Neuronal stem cell (in vitro differentiated cells): ENCODE results near the gene AFF4.

ENCODE experiments used
- DNase-seq: peaks from one replicate; pipeline ENCODE4 v3.0.0-alpha.2; 2013; ENCODE audit warnings: low spot score
- H2AFZ ChIP-seq: one replicate; pipeline ENCODE4 v1.6.1; 2013; ENCODE audit warnings: mild to moderate bottlenecking, low read length, inconsistent platforms
- H2AK5ac ChIP-seq: 2 replicates; pipeline ENCODE4 v1.6.1; 2013; ENCODE audit warnings: low read depth, mild to moderate bottlenecking, inconsistent platforms, low read length, moderate library complexity, mixed read lengths
- H2BK120ac ChIP-seq: 2 replicates; pipeline ENCODE4 v1.6.1; 2013; ENCODE audit warnings: low read depth, mild to moderate bottlenecking, inconsistent platforms, low read length, moderate library complexity, mixed read lengths
- H2BK12ac ChIP-seq: one replicate; pipeline ENCODE4 v1.6.1; 2013; ENCODE audit warnings: low read length, inconsistent platforms
- H2BK15ac ChIP-seq: 2 replicates; pipeline ENCODE4 v1.6.1; 2013; ENCODE audit warnings: mild to moderate bottlenecking, low read length, inconsistent platforms, mixed read lengths
- H2BK5ac ChIP-seq: one replicate; pipeline ENCODE4 v1.6.1; 2013; ENCODE audit warnings: inconsistent platforms, mild to moderate bottlenecking, low read length, moderate library complexity
- H3K14ac ChIP-seq: one replicate; pipeline ENCODE4 v1.6.1; 2013; ENCODE audit warnings: low read length, inconsistent platforms
- H3K18ac ChIP-seq: 2 replicates; pipeline ENCODE4 v1.6.1; 2013; ENCODE audit warnings: low read length, inconsistent platforms
- H3K23ac ChIP-seq: 2 replicates; pipeline ENCODE4 v1.6.1; 2013; ENCODE audit warnings: low read depth, mild to moderate bottlenecking, mixed read lengths, low read length, inconsistent platforms; ENCODE audit not compliant: poor library complexity
- H3K27ac ChIP-seq: replicated peaks from 3 replicates; pipeline ENCODE4 v1.5.1; 2013; ENCODE audit warnings: low read length, inconsistent platforms
- H3K27me3 ChIP-seq, 3 experiments: 2 replicates each; pipeline ENCODE4 v1.6.1; 2013; ENCODE audit warnings: low read length in 3 of 3, mild to moderate bottlenecking in 2 of 3, inconsistent platforms in 1 of 3, low read depth in 1 of 3, mixed read lengths in 1 of 3, moderate library complexity in 1 of 3; ENCODE audit not compliant: control insufficient read depth in 3 of 3, insufficient read depth in 3 of 3
- H3K36me3 ChIP-seq, 2 donors: replicated peaks in 1 of 2; 2 replicates each; pipeline ENCODE4 v1.6.1; 2013; ENCODE audit warnings: low read length in 2 of 2; ENCODE audit not compliant: control insufficient read depth in 2 of 2, insufficient read depth in 2 of 2
- H3K4ac ChIP-seq: 2 replicates; pipeline ENCODE4 v1.6.1; 2013; ENCODE audit warnings: inconsistent platforms, mild to moderate bottlenecking, low read length, moderate library complexity
- H3K4me1 ChIP-seq, 2 donors: 1 replicate in 1 of 2; 2 replicates in 1 of 2; pipeline ENCODE4 v1.6.1; 2013; ENCODE audit warnings: low read length in 2 of 2, low read depth in 1 of 2; ENCODE audit not compliant: control insufficient read depth in 2 of 2, insufficient read depth in 1 of 2
- H3K4me2 ChIP-seq: one replicate; pipeline ENCODE4 v1.6.1; 2013; ENCODE audit warnings: mild to moderate bottlenecking, low read length, inconsistent platforms; ENCODE audit not compliant: insufficient read depth, poor library complexity, severe bottlenecking
- H3K4me3 ChIP-seq, 2 donors: 2 replicates each; pipeline ENCODE4 v1.5.1; 2013; ENCODE audit warnings: low read length in 2 of 2, mild to moderate bottlenecking in 2 of 2, inconsistent platforms in 1 of 2, moderate library complexity in 1 of 2
- H3K79me1 ChIP-seq: one replicate; pipeline ENCODE4 v1.6.1; 2013; ENCODE audit warnings: low read depth, mild to moderate bottlenecking, inconsistent platforms, low read length, moderate library complexity
- H3K9ac ChIP-seq: one replicate; pipeline ENCODE4 v1.6.1; 2013; ENCODE audit warnings: mild to moderate bottlenecking, low read depth, low read length, inconsistent platforms; ENCODE audit not compliant: poor library complexity
- H3K9me3 ChIP-seq, 2 donors: replicated peaks in 1 of 2; 2 replicates each; pipeline versions ENCODE3 to v1.6.1; 2013; ENCODE audit warnings: low read length in 2 of 2, mild to moderate bottlenecking in 2 of 2, inconsistent platforms in 1 of 2, low read depth in 1 of 2, mixed read lengths in 1 of 2, moderate library complexity in 1 of 2; ENCODE audit not compliant: control insufficient read depth in 2 of 2, insufficient read depth in 1 of 2
- H4K8ac ChIP-seq: one replicate; pipeline ENCODE4 v1.6.1; 2013; ENCODE audit warnings: low read depth, mild to moderate bottlenecking, inconsistent platforms, low read length, moderate library complexity
- H4K91ac ChIP-seq: one replicate; pipeline ENCODE4 v1.6.1; 2013; ENCODE audit warnings: low read length, low read depth, mild to moderate bottlenecking, inconsistent platforms; ENCODE audit not compliant: poor library complexity
- WGBS, 2 donors: extraction: QIAGEN DNeasy Blood & Tissue Kit; methylation state at CpG; one replicate each; pipeline ENCODE4 v1.1.7; 2013; ENCODE audit warnings: missing lambda C conversion rate in 2 of 2, mixed read lengths in 1 of 2; ENCODE audit not compliant: insufficient read length in 2 of 2, insufficient replicate concordance in 1 of 2; ENCODE audit errors: extremely low coverage in 2 of 2; 5-methylcytosine and 5-hydroxymethylcytosine counted together

Gene AFF4

DNA sequence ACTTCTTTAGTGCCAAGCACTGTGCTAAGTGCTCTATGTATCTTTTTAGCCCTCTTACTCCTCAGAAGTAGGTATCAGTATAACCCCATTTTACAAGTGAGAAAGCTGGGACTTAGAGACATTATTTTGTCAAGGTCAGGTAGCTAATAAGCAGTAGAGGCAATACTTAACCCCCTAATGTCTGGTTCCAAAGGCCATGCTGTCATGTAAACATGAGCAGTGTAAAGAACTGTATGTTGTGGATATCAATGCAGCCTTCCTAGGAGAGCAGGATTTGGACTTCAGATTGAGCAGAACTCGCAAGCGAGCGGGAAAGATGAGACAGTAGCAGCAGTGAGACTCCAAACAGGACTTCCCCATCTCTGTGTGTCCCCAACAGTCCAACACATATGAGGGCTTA lies 129.4 kb downstream of the AFF4 start:
- Histone ChIP-seq H3K36me3 (no peaks in the 10 kb centered on the region), H3K14ac (no peak overlapping the region), H3K27ac (no peak overlapping the region), H2AFZ (no peak overlapping the region), H2BK12ac (no peak overlapping the region), H3K79me1 (peaks cover 2% of the 10 kb centered on the region), H3K27me3 (peaks cover 3 to 80% (median 23%) of the 10 kb centered on the region in 3 experiments), H2BK15ac (no peak overlapping the region), H3K4me2 (no peak overlapping the region), H3K4me1 (no peaks in the 10 kb centered on the region), H4K91ac (no peak overlapping the region), H3K9me3 (no peaks in the 10 kb centered on the region), H3K4ac (no peak overlapping the region), H2BK5ac (no peak overlapping the region), H3K9ac (no peak overlapping the region), H4K8ac (no peak overlapping the region), H2BK120ac (no peak overlapping the region), H2AK5ac (no peak overlapping the region), H3K4me3 (no peak overlapping the region), H3K23ac (no peak overlapping the region), H3K18ac (no peak overlapping the region)
- DNase-seq: no peak
- WGBS, 2 donors: no CpG with 5 or more reads among the region's 3 CpGs

DNA sequence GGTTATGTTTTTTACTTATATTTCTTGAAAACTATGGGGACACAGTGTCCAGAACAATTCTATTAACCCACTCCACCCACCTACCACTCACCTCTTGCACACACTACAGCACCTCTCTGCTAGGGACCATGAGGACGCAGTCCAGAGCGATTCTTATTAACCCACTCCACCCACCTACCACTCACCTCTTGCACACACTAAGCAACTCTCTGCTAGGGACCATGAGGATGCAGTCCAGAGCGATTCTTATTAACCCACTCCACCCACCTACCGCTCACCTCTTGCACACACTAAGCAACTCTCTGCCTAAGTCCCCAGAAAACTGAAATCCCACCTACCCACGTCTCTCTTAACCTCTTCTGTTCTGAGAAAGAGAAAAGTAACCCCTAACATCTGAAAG lies 130.8 kb downstream of the AFF4 start:
- no peak overlapping the region for H2BK15ac ChIP-seq
- H2BK12ac ChIP-seq: no peak overlapping the region
- no peaks in the 10 kb centered on the region for H3K36me3 ChIP-seq
- WGBS, 2 donors: no CpG with 5 or more reads among the region's 5 CpGs
- no peaks in the 10 kb centered on the region for H3K4me1 ChIP-seq
- DNase-seq: no peak
- H3K4me3 ChIP-seq: no peak overlapping the region
- no peak overlapping the region for H2AK5ac ChIP-seq
- H3K4me2 ChIP-seq: no peak overlapping the region
- no peak overlapping the region for H3K4ac ChIP-seq
- no peak overlapping the region for H3K18ac ChIP-seq
- no peak overlapping the region for H3K23ac ChIP-seq
- no peak overlapping the region for H3K9ac ChIP-seq
- no peak overlapping the region for H2AFZ ChIP-seq
- H3K9me3 ChIP-seq: no peaks in the 10 kb centered on the region
- peaks cover 3% of the 10 kb centered on the region for H3K79me1 ChIP-seq
- no peak overlapping the region for H2BK120ac ChIP-seq
- no peak overlapping the region for H3K14ac ChIP-seq
- H3K27me3 ChIP-seq: peaks cover 3 to 80% (median 38%) of the 10 kb centered on the region in 3 experiments
- no peak overlapping the region for H3K27ac ChIP-seq
- no peak overlapping the region for H4K91ac ChIP-seq
- H2BK5ac ChIP-seq: no peak overlapping the region
- H4K8ac ChIP-seq: no peak overlapping the region

DNA sequence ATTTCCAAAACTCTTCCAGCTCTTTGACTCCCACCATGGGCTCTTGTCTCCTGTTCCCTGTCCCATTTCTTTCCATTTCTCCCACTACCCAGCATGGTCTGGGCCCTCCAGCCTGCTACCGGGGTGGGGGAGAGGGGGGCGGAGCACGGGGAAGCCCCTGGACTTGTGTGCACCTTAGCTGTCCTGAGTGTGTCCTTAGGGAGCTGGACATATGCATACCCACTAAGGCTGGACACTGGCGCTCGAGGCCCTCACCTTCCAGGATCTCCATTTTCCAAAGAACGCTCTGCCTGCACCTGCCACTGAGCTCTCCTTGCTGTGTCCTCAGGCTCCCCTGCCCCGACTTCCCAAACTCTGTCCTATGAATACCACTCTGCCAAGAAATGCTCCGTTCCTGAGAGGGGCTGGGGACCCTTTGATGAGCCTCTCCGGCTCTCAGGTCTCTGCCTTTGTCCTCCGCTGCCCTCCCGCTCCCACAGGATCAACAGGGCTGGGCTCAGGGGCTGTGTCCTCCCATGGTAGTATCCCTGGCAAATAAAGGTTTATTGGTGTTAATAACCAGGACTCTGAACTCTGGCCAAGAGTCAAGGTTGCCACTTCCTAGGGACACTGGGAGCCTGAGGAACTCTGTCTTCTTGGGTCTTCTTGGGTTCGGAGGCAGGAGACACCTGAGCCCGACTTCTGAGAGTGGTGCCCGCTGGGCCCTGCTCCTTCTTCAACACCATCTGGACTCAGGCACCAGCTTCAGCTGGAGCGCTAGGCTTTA lies 132.2 kb downstream of the AFF4 start:
- Histone ChIP-seq H3K18ac (no peak overlapping the region), H2AK5ac (peak overlapping the region; percentile 0), H2BK120ac (no peak overlapping the region), H4K8ac (no peak overlapping the region), H4K91ac (no peak overlapping the region), H3K9ac (no peak overlapping the region), H3K27ac (no peak overlapping the region), H3K4me1 (no peaks in the 10 kb centered on the region), H2BK5ac (no peak overlapping the region), H3K27me3 (peaks cover 4 to 89% (median 49%) of the 10 kb centered on the region in 3 experiments), H3K23ac (no peak overlapping the region), H3K36me3 (no peaks in the 10 kb centered on the region), H2BK15ac (no peak overlapping the region), H3K4me3 (no peak overlapping the region), H3K79me1 (peaks cover 3% of the 10 kb centered on the region), H2AFZ (peak overlapping the region; percentile 95), H3K4me2 (peak overlapping the region; percentile 72), H3K9me3 (no peaks in the 10 kb centered on the region), H2BK12ac (no peak overlapping the region), H3K14ac (no peak overlapping the region), H3K4ac (no peak overlapping the region)
- no CpG with 5 or more reads among the region's 15 CpGs for WGBS, 2 donors
- no peak for DNase-seq

DNA sequence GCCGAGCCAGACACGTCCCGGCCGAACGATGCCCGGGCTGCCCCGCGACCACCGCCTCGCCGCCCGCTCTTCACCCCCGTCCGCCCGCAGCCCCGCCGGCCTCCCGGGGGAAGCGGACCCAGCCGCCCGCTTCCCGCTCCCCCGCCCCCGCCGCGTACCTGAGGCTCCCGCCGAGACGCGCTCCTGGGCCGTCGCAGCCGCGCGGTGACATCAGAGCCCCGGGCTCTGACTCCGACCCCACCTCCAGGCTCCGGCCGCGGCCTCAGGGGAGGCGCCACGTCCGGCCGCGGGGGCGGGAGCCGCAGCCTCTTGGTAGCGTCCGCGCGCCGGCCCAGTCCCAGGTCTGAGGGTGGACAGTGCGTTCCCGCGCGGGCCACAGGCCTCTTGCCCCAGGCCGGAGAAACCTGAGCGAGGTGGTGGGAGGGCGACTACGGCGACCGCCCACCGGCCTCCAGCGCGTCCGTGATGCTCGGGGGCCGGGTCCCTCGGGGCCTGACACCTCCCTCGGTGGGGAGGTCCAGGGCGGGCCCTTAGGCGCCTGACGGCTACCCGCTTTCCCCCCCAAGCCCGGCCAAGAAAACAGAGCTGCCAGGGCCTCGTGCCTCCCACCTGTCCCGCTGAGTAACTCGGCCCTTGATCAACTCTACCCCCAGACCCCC lies 132.9 kb downstream of the AFF4 start, which contains the start of gene SHROOM1:
Gene SHROOM1 (minus strand): TSS at position 212 of the 659 bp plus-strand sequence. CDS start 4,507 bp downstream, outside the sequence.
- Histone ChIP-seq H3K27ac (no peak within 1 kb of the TSS), H3K18ac (peak within 1 kb of the TSS; percentile 98), H3K4me1 (peaks cover 0 to 4% of the 10 kb centered on the region in 2 donors), H3K9ac (peak within 1 kb of the TSS; percentile 89), H4K91ac (no peak within 1 kb of the TSS), H2BK120ac (peak within 1 kb of the TSS; percentile 35), H2BK12ac (no peak within 1 kb of the TSS), H2AFZ (peak within 1 kb of the TSS; percentile 95), H3K4me3 (peak within 1 kb of the TSS; percentile 47 to 87), H3K4ac (no peak within 1 kb of the TSS), H2AK5ac (peak within 1 kb of the TSS; percentile 0), H3K79me1 (peaks cover 3% of the 10 kb centered on the region), H3K4me2 (peak within 1 kb of the TSS; percentile 72), H2BK15ac (peak within 1 kb of the TSS; percentile 20), H2BK5ac (no peak within 1 kb of the TSS), H3K9me3 (no peaks in the 10 kb centered on the region), H3K23ac (peak within 1 kb of the TSS; percentile 94), H3K27me3 (peaks cover 8 to 90% (median 56%) of the 10 kb centered on the region in 3 experiments), H3K14ac (no peak within 1 kb of the TSS), H3K36me3 (no peaks in the 10 kb centered on the region), H4K8ac (peak within 1 kb of the TSS; percentile 74)
- no peak for DNase-seq
- no CpG with 5 or more reads among the region's 78 CpGs for WGBS, 2 donors
